Nephron progenitor cell (in vitro differentiated cells): ENCODE results near the gene DCAF11.

Experiments used
- DNase-seq: peaks from one replicate; pipeline ENCODE4 v3.0.0; 2021
- H3K27ac Mint-ChIP-seq: 2 replicates; pipeline ENCODE4 v1.8.0; 2021; ENCODE audit warnings: mild to moderate bottlenecking, moderate library complexity, mixed read lengths
- H3K27me3 Mint-ChIP-seq: 2 replicates; pipeline ENCODE4 v1.8.0; 2021; ENCODE audit warnings: mild to moderate bottlenecking, low read depth, mixed read lengths; ENCODE audit not compliant: poor library complexity
- H3K36me3 Mint-ChIP-seq: 2 replicates; pipeline ENCODE4 v1.8.0; 2021; ENCODE audit warnings: low read depth, mixed read lengths
- H3K4me1 Mint-ChIP-seq: 2 replicates; pipeline ENCODE4 v1.8.0; 2021; ENCODE audit warnings: mixed read lengths
- H3K4me3 Mint-ChIP-seq: 2 replicates; pipeline ENCODE4 v1.8.0; 2021; ENCODE audit warnings: mild to moderate bottlenecking, moderate library complexity, mixed read lengths
- H3K9me3 Mint-ChIP-seq: 2 replicates; pipeline ENCODE4 v1.8.0; 2021; ENCODE audit warnings: mild to moderate bottlenecking, moderate library complexity, mixed read lengths
- CTCF ChIP-seq: fragments of 200-600 bp; sonication (generic); IDR thresholded peaks from 2 replicates; pipeline ENCODE4 v1.5.0; 2021; ENCODE audit warnings: antibody characterized with exemption

DCAF11 gene

GRCh38 chr14:24139272-24139934, 24.8 kb downstream of the DCAF11 start:
- Mint-ChIP-seq H3K36me3 (peaks cover 30% of the 10 kb centered on the region), H3K4me3 (peak overlapping the region; percentile 95), H3K27ac (no peak overlapping the region)

DNA sequence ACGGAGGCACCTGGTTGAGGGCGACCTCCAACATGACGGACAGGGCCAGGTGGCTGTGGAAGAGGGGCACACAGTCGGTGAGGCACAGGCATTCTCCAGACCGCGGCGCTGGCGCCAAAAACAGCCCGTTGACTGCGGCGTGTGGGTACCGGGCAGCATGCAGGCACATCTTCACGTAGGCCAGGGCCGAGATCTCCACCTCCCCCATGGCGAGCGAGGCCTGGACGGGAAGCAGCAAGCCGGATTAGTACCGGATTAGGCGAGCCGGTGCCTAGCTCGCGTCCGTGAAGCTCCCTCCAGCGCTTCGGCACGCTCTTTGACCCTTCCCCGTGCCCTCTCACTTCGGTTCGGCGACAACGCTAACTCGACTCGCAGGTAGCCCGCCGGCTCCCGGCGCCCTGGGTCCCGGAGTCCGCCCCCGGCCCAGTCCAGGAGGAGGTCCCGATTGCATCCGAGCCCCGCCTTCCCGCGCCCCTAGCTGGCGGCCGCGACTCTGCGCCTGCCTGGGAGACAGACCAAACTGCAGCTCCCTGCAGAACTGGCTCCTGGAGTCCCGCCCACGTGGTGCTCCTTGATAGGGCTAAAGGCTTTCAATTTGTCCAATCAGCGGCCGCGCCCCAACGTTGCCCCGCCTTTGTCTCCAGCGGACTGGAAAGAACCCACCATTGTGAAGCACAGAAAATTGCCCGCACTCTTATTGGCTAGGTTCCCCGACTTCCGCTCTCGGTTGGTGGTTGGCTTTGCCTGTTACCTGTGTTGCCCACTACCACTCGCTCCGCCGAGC, 26.7 kb downstream of the DCAF11 start, which contains the start of gene EMC9:
EMC9 (minus strand) TSS at position 495 of the 784 bp plus-strand sequence; CDS start at position 208, 287 bp downstream.
- DNase-seq = peak; percentile 99
- Mint-ChIP-seq H3K27me3 (peaks cover 9% of the 10 kb centered on the region), H3K4me3 (peak within 1 kb of the TSS; percentile 95), H3K27ac (peak within 1 kb of the TSS; percentile 88), H3K4me1 (peaks cover 69% of the 10 kb centered on the region), H3K9me3 (no peaks in the 10 kb centered on the region), H3K36me3 (peaks cover 33% of the 10 kb centered on the region)
- no peak for TF ChIP-seq CTCF

More at GRCh38 chr14:24139272-24139934, 24.8 kb downstream of the DCAF11 start:
- DNase-seq = no peak
- H3K4me1 Mint-ChIP-seq = peaks cover 58% of the 10 kb centered on the region
- H3K9me3 Mint-ChIP-seq = no peaks in the 10 kb centered on the region
- TF ChIP-seq CTCF = no peak
- peaks cover 18% of the 10 kb centered on the region for H3K27me3 Mint-ChIP-seq

DNA sequence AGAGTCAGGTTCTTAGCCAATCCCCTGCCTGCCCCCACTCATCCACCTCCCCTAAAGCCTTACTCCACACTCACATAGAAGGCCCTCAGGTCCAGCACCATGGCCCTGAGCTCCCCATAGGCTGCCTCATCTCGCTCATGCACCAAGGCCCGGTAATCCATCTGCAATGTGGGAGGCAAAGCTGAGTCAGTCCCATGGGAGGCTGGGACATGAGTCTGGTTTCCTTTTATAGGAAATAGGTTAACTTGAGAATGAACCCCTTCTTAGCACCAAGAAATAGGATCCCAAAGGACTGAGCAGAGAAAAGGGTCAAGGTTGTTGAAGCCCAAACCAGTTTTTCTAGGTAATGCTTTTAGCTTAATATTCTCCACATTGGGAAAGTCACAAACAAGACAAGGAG, 28.9 kb downstream of the DCAF11 start:
- H3K4me1 Mint-ChIP-seq = peaks cover 62% of the 10 kb centered on the region
- no peak overlapping the region for H3K4me3 Mint-ChIP-seq
- no peak for DNase-seq
- no peaks in the 10 kb centered on the region for H3K9me3 Mint-ChIP-seq
- H3K27me3 Mint-ChIP-seq = no peaks in the 10 kb centered on the region
- peaks cover 24% of the 10 kb centered on the region for H3K36me3 Mint-ChIP-seq
- no peak overlapping the region for H3K27ac Mint-ChIP-seq
- TF ChIP-seq CTCF = no peak

GRCh38 chr14:24144451-24144850, 29.9 kb downstream of the DCAF11 start:
- H3K4me3 Mint-ChIP-seq = no peak overlapping the region

GRCh38 chr14:24145219-24145618, 30.6 kb downstream of the DCAF11 start:
- Mint-ChIP-seq H3K36me3 (peaks cover 22% of the 10 kb centered on the region), H3K27ac (no peak overlapping the region), H3K4me1 (peaks cover 54% of the 10 kb centered on the region), H3K27me3 (no peaks in the 10 kb centered on the region), H3K4me3 (peak overlapping the region; percentile 98), H3K9me3 (no peaks in the 10 kb centered on the region)
- no peak for TF ChIP-seq CTCF
- no peak for DNase-seq

More at GRCh38 chr14:24144451-24144850, 29.9 kb downstream of the DCAF11 start:
- no peaks in the 10 kb centered on the region for H3K27me3 Mint-ChIP-seq
- DNase-seq = no peak
- H3K4me1 Mint-ChIP-seq = peaks cover 61% of the 10 kb centered on the region
- peaks cover 23% of the 10 kb centered on the region for H3K36me3 Mint-ChIP-seq
- no peak for TF ChIP-seq CTCF
- H3K27ac Mint-ChIP-seq = no peak overlapping the region
- no peaks in the 10 kb centered on the region for H3K9me3 Mint-ChIP-seq
